NCI-H446 treated with DMSO at 0.1 percent for 48 hours (cell line): Measurements from ENCODE around the gene P3H3.

Source experiments
- DNase-seq: peaks from one replicate; lab custom pipeline; 2025; lab: John Stamatoyannopoulos, UW

P3H3 gene

GRCh38 chr12:6826734-6827436, 1.3 kb upstream of the P3H3 start:
- DNase-seq, result no peak

DNA sequence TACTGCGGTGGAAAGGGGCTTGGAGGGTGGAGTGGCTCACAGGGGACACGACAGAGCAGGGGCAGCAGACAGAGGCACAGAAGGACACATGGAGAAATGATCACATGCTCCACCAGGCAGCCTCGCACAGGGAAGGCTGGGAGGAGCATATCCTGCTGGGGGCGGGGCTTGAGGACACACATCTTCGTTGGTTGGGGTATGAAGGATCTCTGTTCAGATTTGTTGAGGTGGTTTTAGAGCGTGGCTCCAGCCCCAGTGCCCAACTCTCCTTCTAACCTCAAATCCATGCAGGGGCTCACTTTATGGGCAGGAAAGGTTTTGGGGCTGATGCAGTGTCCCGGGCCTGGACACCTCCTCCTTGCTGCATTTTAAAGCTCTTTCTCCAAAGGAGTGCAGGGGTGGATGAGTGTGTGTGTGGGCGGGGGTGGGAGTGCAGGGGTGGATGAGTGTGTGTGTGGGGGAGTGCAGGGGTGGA, 733 bp upstream of the P3H3 start:
- peak; percentile 82 for DNase-seq

- no peak for DNase-seq
These were observed 751 bp downstream of the P3H3 start for GRCh38 chr12:6828781-6829535.

- DNase-seq, result peak; percentile 4
These were observed 1.5 kb downstream of the P3H3 start for GRCh38 chr12:6829536-6830220.

GRCh38 chr12:6830286-6830890, 2.2 kb downstream of the P3H3 start:
- DNase-seq, result no peak

- DNase-seq, result no peak
These were observed 2.8 kb downstream of the P3H3 start for GRCh38 chr12:6830999-6831398.

- DNase-seq, result no peak
These were observed 3.3 kb downstream of the P3H3 start for GRCh38 chr12:6831450-6831995.

DNA sequence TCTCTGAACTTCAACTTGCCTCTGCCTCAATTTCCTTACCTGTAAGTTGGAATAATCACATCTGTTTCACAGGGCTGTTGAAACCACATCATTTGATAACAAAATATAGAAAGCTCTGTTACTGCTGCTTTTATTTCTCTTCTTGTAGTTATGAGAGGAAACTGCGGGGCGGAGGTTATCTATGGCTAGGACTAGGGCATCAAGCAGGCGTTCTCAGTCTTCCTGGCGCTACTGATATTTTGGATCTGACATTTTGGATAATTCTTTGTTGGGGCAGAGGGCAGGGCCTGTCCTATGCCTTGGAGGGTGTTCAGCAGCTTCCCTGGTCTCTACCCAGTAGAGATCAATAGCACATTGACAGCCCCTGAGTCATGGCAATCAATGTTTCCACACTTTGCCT, 3.9 kb downstream of the P3H3 start:
- DNase-seq, result no peak

GRCh38 chr12:6833189-6833890, 5.1 kb downstream of the P3H3 start:
- DNase-seq, result no peak

- DNase-seq, result no peak
These were observed 6.0 kb downstream of the P3H3 start for GRCh38 chr12:6834254-6834653.

DNA sequence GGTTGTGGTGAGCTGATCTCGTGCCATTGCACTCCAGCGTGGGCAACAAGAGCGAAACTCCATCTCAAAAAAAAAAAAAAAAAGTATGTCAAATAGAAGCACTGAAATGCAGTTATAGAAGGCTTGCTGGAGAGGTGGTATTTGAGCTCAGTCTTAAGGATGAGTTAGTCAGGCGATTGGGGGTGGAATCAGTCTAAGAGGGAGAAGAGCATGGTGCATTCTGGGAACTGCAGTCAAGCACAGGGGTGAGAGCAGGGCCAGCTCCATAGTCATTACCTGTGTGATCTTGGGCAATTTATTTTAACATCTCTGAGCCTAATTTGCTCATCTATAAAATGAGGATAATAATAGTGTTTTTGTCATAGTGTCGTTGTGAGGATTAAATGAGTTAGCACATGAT, 6.7 kb downstream of the P3H3 start:
- no peak for DNase-seq

DNA sequence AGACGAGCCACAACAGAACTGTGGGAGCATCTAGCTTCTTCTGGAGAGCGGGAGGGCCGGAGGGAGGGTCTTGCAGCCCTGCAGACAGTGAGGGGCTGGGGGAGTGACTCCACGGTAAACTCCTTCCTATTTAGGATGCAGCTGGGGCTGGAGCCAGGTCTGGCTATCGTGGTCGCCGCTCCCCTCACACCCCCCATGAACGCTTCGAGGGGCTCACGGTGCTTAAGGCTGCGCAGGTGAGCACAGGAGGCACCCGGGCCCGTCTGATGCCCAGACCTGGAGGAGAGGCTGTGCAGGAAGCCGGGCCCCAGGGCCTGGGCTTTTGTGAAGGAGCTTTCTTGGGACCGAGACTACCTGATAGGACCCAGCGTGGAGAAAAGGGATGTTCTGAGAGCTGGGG, 8.6 kb downstream of the P3H3 start:
- DNase-seq, result no peak

GRCh38 chr12:6837370-6838060, 9.3 kb downstream of the P3H3 start:
- DNase-seq, result no peak

GRCh38 chr12:6838854-6839253, 10.6 kb downstream of the P3H3 start:
- no peak for DNase-seq

GRCh38 chr12:6839482-6840201, 11.4 kb downstream of the P3H3 start:
- DNase-seq, result no peak

DNA sequence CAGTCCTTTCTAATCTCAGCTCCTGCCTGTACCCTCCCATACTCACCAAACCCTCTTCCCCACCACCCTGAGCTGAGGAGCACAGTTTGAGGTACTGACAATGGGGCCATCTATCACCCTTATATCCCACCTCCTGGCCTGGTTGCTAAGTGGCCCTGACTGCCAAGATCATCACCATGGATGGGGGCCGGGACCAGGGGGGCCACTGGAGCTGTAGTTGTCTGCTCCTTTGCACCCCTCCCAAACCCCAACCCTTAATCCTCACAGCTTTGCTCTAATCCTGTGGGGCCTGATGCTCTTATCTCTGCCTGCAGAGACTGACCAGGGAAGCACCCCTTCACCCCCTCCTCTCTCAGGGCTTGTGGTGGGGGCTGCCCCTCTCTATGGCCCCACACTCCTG, 12.1 kb downstream of the P3H3 start:
- DNase-seq, result no peak

- DNase-seq, result no peak
These were observed 12.7 kb downstream of the P3H3 start, which contains the start of gene GNB3 for GRCh38 chr12:6840761-6841515. Gene GNB3 (plus strand): TSS chr12:6840925. CDS start chr12:6841288, 363 bp downstream.

- DNase-seq, result no peak
These were observed 13.9 kb downstream of the P3H3 start for GRCh38 chr12:6842075-6842474.

GRCh38 chr12:6843118-6843902, 15.1 kb downstream of the P3H3 start:
- DNase-seq, result no peak
